Esophagus squamous epithelium (tissue), 4 donors: ENCODE data around the gene SUCLA2.

Experiments used
- POLR2A ChIP-seq, 4 donors: fragments of 450-650 bp; IDR thresholded peaks; one replicate each; pipeline ENCODE4 v1.6.1; 2017; ENCODE audit warnings: antibody characterized with exemption in 4 of 4, mild to moderate bottlenecking in 4 of 4, moderate library complexity in 3 of 4
- TF ChIP-seq, protein P1 (sequence below), 6 experiments: fragments of 450-650 bp in 4 of 6; fragments of 200-600 bp in 2 of 6; sonication (generic) in 2 of 6; IDR thresholded peaks; one replicate each; pipeline ENCODE4 v1.5.1; 2016 to 2019; ENCODE audit warnings: antibody characterized with exemption in 6 of 6, mild to moderate bottlenecking in 4 of 6, moderate library complexity in 4 of 6

DNA sequence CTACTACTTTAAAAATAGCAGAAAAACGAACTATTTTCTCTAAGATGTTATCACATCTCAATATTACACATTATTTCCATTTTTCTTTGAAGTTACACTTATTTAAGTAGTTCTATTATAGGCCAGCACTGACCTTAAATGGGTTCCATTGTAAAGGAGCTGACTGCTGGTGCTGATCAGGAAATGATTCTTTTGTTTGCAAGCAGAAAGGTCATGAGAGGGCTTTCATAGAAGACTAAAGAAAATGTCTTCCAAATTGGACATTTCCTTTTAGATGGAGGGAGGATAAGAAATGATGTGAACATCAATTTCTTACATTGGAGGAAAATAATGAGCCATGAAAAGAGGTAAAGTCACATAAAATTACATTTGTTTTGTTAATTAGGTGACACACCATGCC is 96.2 kb downstream of the SUCLA2 start:
- TF ChIP-seq, protein P1, sequence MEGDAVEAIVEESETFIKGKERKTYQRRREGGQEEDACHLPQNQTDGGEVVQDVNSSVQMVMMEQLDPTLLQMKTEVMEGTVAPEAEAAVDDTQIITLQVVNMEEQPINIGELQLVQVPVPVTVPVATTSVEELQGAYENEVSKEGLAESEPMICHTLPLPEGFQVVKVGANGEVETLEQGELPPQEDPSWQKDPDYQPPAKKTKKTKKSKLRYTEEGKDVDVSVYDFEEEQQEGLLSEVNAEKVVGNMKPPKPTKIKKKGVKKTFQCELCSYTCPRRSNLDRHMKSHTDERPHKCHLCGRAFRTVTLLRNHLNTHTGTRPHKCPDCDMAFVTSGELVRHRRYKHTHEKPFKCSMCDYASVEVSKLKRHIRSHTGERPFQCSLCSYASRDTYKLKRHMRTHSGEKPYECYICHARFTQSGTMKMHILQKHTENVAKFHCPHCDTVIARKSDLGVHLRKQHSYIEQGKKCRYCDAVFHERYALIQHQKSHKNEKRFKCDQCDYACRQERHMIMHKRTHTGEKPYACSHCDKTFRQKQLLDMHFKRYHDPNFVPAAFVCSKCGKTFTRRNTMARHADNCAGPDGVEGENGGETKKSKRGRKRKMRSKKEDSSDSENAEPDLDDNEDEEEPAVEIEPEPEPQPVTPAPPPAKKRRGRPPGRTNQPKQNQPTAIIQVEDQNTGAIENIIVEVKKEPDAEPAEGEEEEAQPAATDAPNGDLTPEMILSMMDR (IDR thresholded peaks at IDR 0.05) = no peak
- TF ChIP-seq POLR2A (IDR thresholded peaks at IDR 0.05) = no peak
